Karpas-422 (cell line): ENCODE data around the gene ATG3. TPM values are rescaled to one million over a fixed set of nuclear protein-coding genes. Genes with fewer than 3 reads are reported as not detected.
"Not testable (repeated sequence)": the region's sequence is repeated elsewhere in the genome, so short reads cannot be mapped to it uniquely, and the experiment has no call there.

Source experiments
- DNase-seq: peaks from one replicate; pipeline ENCODE4 v3.0.0-alpha.2; 2015
- H2AFZ ChIP-seq: fragments of 200-600 bp; sonication (generic); 2 replicates; pipeline ENCODE4 v1.6.1; 2014; ENCODE audit warnings: antibody characterized with exemption, low read length, mixed read lengths
- H3K27ac ChIP-seq: fragments of 200-600 bp; sonication (generic); 2 replicates; pipeline ENCODE4 v1.5.1; 2014; ENCODE audit warnings: mild to moderate bottlenecking, low read length, moderate library complexity
- H3K27me3 ChIP-seq: fragments of 200-600 bp; sonication (generic); 2 replicates; pipeline ENCODE4 v1.6.1; 2014; ENCODE audit warnings: low read length, mixed read lengths
- H3K36me3 ChIP-seq: fragments of 200-600 bp; sonication (generic); 2 replicates; pipeline ENCODE4 v1.6.1; 2014; ENCODE audit warnings: low read length, mixed read lengths; ENCODE audit not compliant: insufficient read depth
- H3K4me1 ChIP-seq: fragments of 200-600 bp; sonication (generic); 2 replicates; pipeline ENCODE4 v1.6.1; 2014; ENCODE audit warnings: mild to moderate bottlenecking, low read length, mixed read lengths
- H3K4me2 ChIP-seq: fragments of 200-600 bp; sonication (generic); 2 replicates; pipeline ENCODE4 v1.6.1; 2014; ENCODE audit warnings: low read length, low read depth, mild to moderate bottlenecking; ENCODE audit not compliant: poor library complexity, severe bottlenecking
- H3K4me3 ChIP-seq: fragments of 200-600 bp; sonication (generic); 2 replicates; pipeline ENCODE4 v1.5.1; 2014; ENCODE audit warnings: mild to moderate bottlenecking, antibody characterized with exemption, low read length, mixed read lengths
- H3K79me2 ChIP-seq: fragments of 200-600 bp; sonication (generic); 2 replicates; pipeline ENCODE4 v1.6.1; 2014; ENCODE audit warnings: mild to moderate bottlenecking, low read length, mixed read lengths
- H3K9ac ChIP-seq: fragments of 200-600 bp; sonication (generic); 2 replicates; pipeline ENCODE4 v1.6.0; 2014; ENCODE audit warnings: low read length
- H3K9me2 ChIP-seq: fragments of 200-600 bp; sonication (generic), shearing (Covaris generic); replicated peaks from 2 replicates; pipeline ENCODE4 v1.6.0; 2014; ENCODE audit warnings: mild to moderate bottlenecking, low read length, moderate library complexity; ENCODE audit not compliant: insufficient read depth
- H3K9me3 ChIP-seq: fragments of 300-700, 200-600 bp; sonication (generic); 2 replicates; pipeline ENCODE4 v1.6.1; 2014; ENCODE audit warnings: low read length, mixed read lengths
- H4K20me1 ChIP-seq: fragments of 200-600 bp; sonication (generic); 2 replicates; pipeline ENCODE4 v1.6.1; 2014; ENCODE audit warnings: mild to moderate bottlenecking, antibody characterized with exemption, low read length, low read depth; ENCODE audit not compliant: insufficient read depth
- total RNA-seq: library from RNA; depleted of rRNA; stranded (reverse); fragments of >200 nt; shearing (Covaris generic); gene quantifications from 2 replicates; pipeline ENCODE4 v1.2.3, GENCODE V29; 2014; ENCODE audit warnings: low replicate concordance

The ATG3 gene
- total RNA-seq, 1 experiment from 2014 or later, result 102 TPM

- H3K27me3 ChIP-seq, result no peaks in the 10 kb centered on the region
- H3K79me2 ChIP-seq, result peaks cover 3% of the 10 kb centered on the region; the same call in 1 of the 2 replicates
- H3K4me3 ChIP-seq, result no peak overlapping the region
- H3K36me3 ChIP-seq, result peaks cover 28% of the 10 kb centered on the region; the same call in 1 of the 2 replicates
- no peak overlapping the region for H3K9ac ChIP-seq
- peak; percentile 52 for DNase-seq
- H3K9me3 ChIP-seq, result no peaks in the 10 kb centered on the region
- H3K27ac ChIP-seq, result peak overlapping the region; percentile 44
- peaks cover 16% of the 10 kb centered on the region for H3K4me1 ChIP-seq
- H3K9me2 ChIP-seq, result no peaks in the 10 kb centered on the region
- H4K20me1 ChIP-seq, result no peaks in the 10 kb centered on the region
- peak overlapping the region; percentile 6 for H3K4me2 ChIP-seq
- no peak overlapping the region for H2AFZ ChIP-seq
Observed at GRCh38 chr3:112579232-112579631, 17.5 kb upstream of the ATG3 start.

- Histone ChIP-seq H4K20me1 (no peaks in the 10 kb centered on the region), H3K27me3 (no peaks in the 10 kb centered on the region), H3K36me3 (peaks cover 43% of the 10 kb centered on the region), H2AFZ (no peak overlapping the region), H3K4me2 (no peak overlapping the region), H3K79me2 (peaks cover 11% of the 10 kb centered on the region; the same call in 1 of the 2 replicates), H3K9ac (no peak overlapping the region), H3K27ac (no peak overlapping the region), H3K4me3 (no peak overlapping the region), H3K9me3 (no peaks in the 10 kb centered on the region), H3K9me2 (no peaks in the 10 kb centered on the region), H3K4me1 (peaks cover 40% of the 10 kb centered on the region)
- DNase-seq, result no peak
Observed at GRCh38 chr3:112572701-112573100, 10.9 kb upstream of the ATG3 start.

GRCh38 chr3:112569265-112569664, 7.5 kb upstream of the ATG3 start:
- Histone ChIP-seq H3K4me2 (peak overlapping the region; percentile 43), H3K9me3 (no peaks in the 10 kb centered on the region), H4K20me1 (no peaks in the 10 kb centered on the region), H3K79me2 (peaks cover 31% of the 10 kb centered on the region), H3K36me3 (peaks cover 52% of the 10 kb centered on the region), H3K27me3 (no peaks in the 10 kb centered on the region), H3K9me2 (no peaks in the 10 kb centered on the region), H3K27ac (peak overlapping the region; percentile 55), H2AFZ (no peak overlapping the region), H3K9ac (no peak overlapping the region), H3K4me3 (no peak overlapping the region), H3K4me1 (peaks cover 52% of the 10 kb centered on the region)
- no peak for DNase-seq

GRCh38 chr3:112568642-112569041, 6.9 kb upstream of the ATG3 start:
- no peak for DNase-seq
- Histone ChIP-seq H3K36me3 (peaks cover 46% of the 10 kb centered on the region), H3K4me2 (peak overlapping the region; percentile 43), H3K4me3 (no peak overlapping the region), H3K27me3 (no peaks in the 10 kb centered on the region), H3K9ac (no peak overlapping the region; the same call in 1 of the 2 replicates), H4K20me1 (no peaks in the 10 kb centered on the region), H3K4me1 (peaks cover 52% of the 10 kb centered on the region), H2AFZ (no peak overlapping the region), H3K9me3 (no peaks in the 10 kb centered on the region), H3K9me2 (no peaks in the 10 kb centered on the region), H3K27ac (peak overlapping the region; percentile 55), H3K79me2 (peaks cover 35% of the 10 kb centered on the region)

GRCh38 chr3:112564940-112565305, 3.2 kb upstream of the ATG3 start:
- Histone ChIP-seq H2AFZ (no peak overlapping the region), H3K9me3 (no peaks in the 10 kb centered on the region), H3K79me2 (peaks cover 60% of the 10 kb centered on the region), H3K27me3 (no peaks in the 10 kb centered on the region), H3K4me2 (peak overlapping the region; percentile 3), H3K27ac (peak overlapping the region; percentile 70), H3K36me3 (peaks cover 24% of the 10 kb centered on the region), H3K4me3 (no peak overlapping the region), H3K9me2 (no peaks in the 10 kb centered on the region), H4K20me1 (no peaks in the 10 kb centered on the region), H3K9ac (no peak overlapping the region), H3K4me1 (peaks cover 52% of the 10 kb centered on the region)
- no peak for DNase-seq

GRCh38 chr3:112564247-112564939, 2.6 kb upstream of the ATG3 start:
- Histone ChIP-seq H3K4me3 (peak overlapping the region; percentile 68), H3K36me3 (peaks cover 23% of the 10 kb centered on the region), H3K79me2 (peaks cover 62% of the 10 kb centered on the region), H3K4me1 (peaks cover 55% of the 10 kb centered on the region), H3K9ac (peak overlapping the region; percentile 87), H3K4me2 (peak overlapping the region; percentile 88), H3K27ac (peak overlapping the region; percentile 70)
- not testable (repeated sequence) for DNase-seq, H2AFZ ChIP-seq, H3K9me2 ChIP-seq, H4K20me1 ChIP-seq, H3K9me3 ChIP-seq, H3K27me3 ChIP-seq

GRCh38 chr3:112561484-112561733, 353 bp downstream of the ATG3 start:
- DNase-seq, result no peak
- Histone ChIP-seq H3K4me1 (peaks cover 51% of the 10 kb centered on the region), H3K79me2 (peaks cover 82% of the 10 kb centered on the region), H3K4me3 (peak overlapping the region; percentile 68), H4K20me1 (0 out of 2 replicates have a peak, but pooled peaks cover 7% of the 10 kb centered on the region), H3K36me3 (peaks cover 29% of the 10 kb centered on the region; the same call in 1 of the 2 replicates), H3K9me3 (no peaks in the 10 kb centered on the region), H3K4me2 (peak overlapping the region; percentile 88), H3K9ac (peak overlapping the region; percentile 87), H3K27me3 (no peaks in the 10 kb centered on the region), H3K9me2 (no peaks in the 10 kb centered on the region), H2AFZ (peak overlapping the region; percentile 71; the same call in 1 of the 2 replicates), H3K27ac (peak overlapping the region; percentile 87)

- Histone ChIP-seq H3K27ac (peak overlapping the region; percentile 87), H3K4me3 (peak overlapping the region; percentile 68), H3K36me3 (peaks cover 25% of the 10 kb centered on the region; the same call in 1 of the 2 replicates), H3K9me3 (no peaks in the 10 kb centered on the region), H4K20me1 (0 out of 2 replicates have a peak, but pooled peaks cover 7% of the 10 kb centered on the region), H3K9me2 (no peaks in the 10 kb centered on the region), H3K27me3 (no peaks in the 10 kb centered on the region), H3K4me2 (peak overlapping the region; percentile 88), H3K79me2 (peaks cover 79% of the 10 kb centered on the region), H3K9ac (peak overlapping the region; percentile 87), H3K4me1 (peaks cover 53% of the 10 kb centered on the region), H2AFZ (peak overlapping the region; percentile 71; the same call in 1 of the 2 replicates)
- peak; percentile 94 for DNase-seq
Observed at GRCh38 chr3:112560721-112561483, 860 bp downstream of the ATG3 start.
